Hematopoietic multipotent progenitor cell treated with erythropoietin and hydrocortisone succinate and interleukin-3 and kit ligand, for 8 days (in vitro differentiated cells): ENCODE data around the gene FMNL2.

Experiments
- DNase-seq: peaks from one replicate; pipeline ENCODE4 v3.0.0-alpha.2; 2015

FMNL2 gene

GRCh38 chr2:152406119-152406835, 71.3 kb downstream of the FMNL2 start:
- DNase-seq = no peak

GRCh38 chr2:152406836-152407161, 71.8 kb downstream of the FMNL2 start:
- DNase-seq = no peak

- no peak for DNase-seq
These were observed 72.3 kb downstream of the FMNL2 start for GRCh38 chr2:152407204-152407721.

GRCh38 chr2:152407806-152408205, 72.8 kb downstream of the FMNL2 start:
- no peak for DNase-seq

- DNase-seq = no peak
These were observed 73.3 kb downstream of the FMNL2 start for GRCh38 chr2:152408254-152408653.

- no peak for DNase-seq
These were observed 74.6 kb downstream of the FMNL2 start for GRCh38 chr2:152409386-152410164.

GRCh38 chr2:152410165-152410597, 75.2 kb downstream of the FMNL2 start:
- no peak for DNase-seq

GRCh38 chr2:152411154-152411553, 76.2 kb downstream of the FMNL2 start:
- no peak for DNase-seq

- no peak for DNase-seq
These were observed 78.5 kb downstream of the FMNL2 start for GRCh38 chr2:152413228-152414030.

- DNase-seq = no peak
These were observed 80.3 kb downstream of the FMNL2 start for GRCh38 chr2:152415231-152415642.

- DNase-seq = no peak
These were observed 80.8 kb downstream of the FMNL2 start for GRCh38 chr2:152415796-152416195.

- no peak for DNase-seq
These were observed 83.7 kb downstream of the FMNL2 start for GRCh38 chr2:152418688-152419087.

GRCh38 chr2:152419944-152420343, 85.0 kb downstream of the FMNL2 start:
- DNase-seq = no peak

GRCh38 chr2:152420363-152420762, 85.4 kb downstream of the FMNL2 start:
- peak; percentile 73 for DNase-seq

- DNase-seq = no peak
These were observed 86.0 kb downstream of the FMNL2 start for GRCh38 chr2:152420936-152421335.

GRCh38 chr2:152421521-152422370, 86.8 kb downstream of the FMNL2 start:
- DNase-seq = peak; percentile 69

- no peak for DNase-seq
These were observed 88.7 kb downstream of the FMNL2 start for GRCh38 chr2:152423684-152424083.

GRCh38 chr2:152425765-152426727, 91.1 kb downstream of the FMNL2 start:
- DNase-seq = no peak

- no peak for DNase-seq
These were observed 91.8 kb downstream of the FMNL2 start for GRCh38 chr2:152426801-152427200.

- DNase-seq = no peak
These were observed 92.9 kb downstream of the FMNL2 start for GRCh38 chr2:152427902-152428301.
